Adrenal gland (tissue), 12 donors: ENCODE data around the gene S1PR1. TPM values are rescaled to one million over a fixed set of nuclear protein-coding genes. Genes with fewer than 3 reads are reported as not detected.

Experiments used
- DNase-seq, 7 donors: peaks; one replicate each; pipeline ENCODE4 v3.0.0-alpha.2; 2019 to 2020
- H3K27ac ChIP-seq, 5 donors: fragments of 200-600 bp; sonication (generic) in 4 of 5; 1 replicate in 3 of 5; 2 replicates in 2 of 5; pipeline versions ENCODE4 v1.5.1 to v1.8.0; 2016 to 2020; ENCODE audit warnings: mild to moderate bottlenecking in 1 of 5
- H3K27me3 ChIP-seq: fragments of 200-600 bp; 2 replicates; pipeline ENCODE4 v1.8.0; 2021
- H3K36me3 ChIP-seq, 2 donors: fragments of 200-600 bp; replicated peaks in 1 of 2; 1 replicate in 1 of 2; 2 replicates in 1 of 2; pipeline versions ENCODE4 v1.5.1 to v1.8.0; 2018 to 2022
- H3K4me1 ChIP-seq, 2 donors: fragments of 200-600 bp; replicated peaks in 1 of 2; 1 replicate in 1 of 2; 2 replicates in 1 of 2; pipeline versions ENCODE4 v1.5.1 to v1.8.0; 2018 to 2021
- H3K4me3 ChIP-seq, 4 donors: fragments of 200-600 bp; sonication (generic) in 3 of 4; one replicate each; pipeline ENCODE4 v1.5.1; 2016 to 2018
- H3K9me3 ChIP-seq, 3 donors: fragments of 200-600 bp; sonication (generic) in 1 of 3; replicated peaks in 1 of 3; 1 replicate in 2 of 3; 2 replicates in 1 of 3; pipeline versions ENCODE4 v1.5.1 to v1.8.0; 2016 to 2021
- POLR2A ChIP-seq, 2 donors: fragments of 450-650 bp; IDR thresholded peaks; one replicate each; pipeline ENCODE4 v1.6.1; 2017; ENCODE audit warnings: antibody characterized with exemption in 2 of 2, mild to moderate bottlenecking in 2 of 2, moderate library complexity in 1 of 2
- WGBS, 4 donors: extraction: QIAGEN DNeasy Blood & Tissue Kit in 2 of 4; methylation state at CpG; one replicate each; pipeline versions ENCODE4 v1.1.5 to v1.1.7; 2013 to 2017; 5-methylcytosine and 5-hydroxymethylcytosine counted together
- intact Hi-C, 2 donors: fragments of 100-400 bp; cut with DNase I; formaldehyde crosslinking; loops; one replicate each; pipeline versions ENCODE4 v1.14.1 to v1.15.0; 2022 to 2023
- polyA plus RNA-seq, 3 donors: library from polyadenylated mRNA; stranded (reverse); fragments of 200-250 nt in 2 of 3; fragments of 350-450 nt in 1 of 3; fragmentation: Illumina TruSeq in 1 of 3; extraction: RNeasy Lipid Tissue Mini Kit (QIAGEN cat#74804) in 1 of 3; gene quantifications; one replicate each; pipeline ENCODE4 v1.2.3, GENCODE V29; 2013 to 2014
- total RNA-seq, 9 donors: library from RNA; depleted of rRNA in 4 of 9; stranded (reverse); fragments of >200 nt in 4 of 9; fragments of 120-200 nt in 1 of 9; fragmentation: NEBNext Ultra II Directional in 1 of 9; extraction: Animal tissue kit (Norgen Biotek cat#: 25700) in 1 of 9; gene quantifications; one replicate each; pipeline versions ENCODE4 v1.1.0 to v1.2.4, GENCODE V29; 2013 to 2023
- TF ChIP-seq, protein P1 (sequence below), 6 experiments: fragments of 450-650 bp in 4 of 6; fragments of 200-600 bp in 2 of 6; sonication (generic) in 1 of 6; IDR thresholded peaks; 1 replicate in 5 of 6; 2 replicates in 1 of 6; pipeline versions ENCODE4 v1.5.1 to v1.8.0; 2016 to 2021; ENCODE audit warnings: antibody characterized with exemption in 6 of 6, mild to moderate bottlenecking in 2 of 6, moderate library complexity in 1 of 6
- donor health status: healthy with polysubstance abuse.
- donor health status: Bipolar disorder and iron deficiency.
- donor health status: DM: yes; HTN: yes; CAD: no.
- donor health status: DM: no; HTN: no; CAD: no.
- donor health status: DM: no; HTN: no; CAD: no.
- donor health status: DM: yes; HTN: yes; CAD: no.

Gene S1PR1
- total and polyA plus RNA-seq, 12 donors, result 11.3 to 45.6 (median 27.3) TPM

DNA sequence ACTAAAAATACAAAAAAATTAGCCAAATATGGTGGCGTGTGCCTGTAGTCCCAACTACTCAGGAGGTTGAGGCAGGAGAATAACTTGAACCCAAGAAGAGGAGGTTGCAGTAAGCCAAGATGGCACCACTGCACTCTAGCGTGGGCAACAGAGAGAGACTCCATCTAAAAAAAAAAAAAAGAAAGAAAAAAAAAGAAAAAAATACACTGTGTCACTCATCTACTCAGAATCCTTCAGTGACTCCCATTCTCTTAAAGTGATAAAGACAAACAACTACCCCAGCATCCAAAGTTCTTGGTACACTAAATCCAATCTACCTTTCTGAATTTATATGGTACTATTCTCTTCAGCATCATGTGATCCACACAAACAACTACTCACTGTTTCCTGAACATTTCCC is 40.2 kb upstream of the S1PR1 start:
- DNase-seq, result no peak
- Histone ChIP-seq H3K27me3 (no peaks in the 10 kb centered on the region), H3K36me3 (no peaks in the 10 kb centered on the region), H3K27ac (no peak overlapping the region), H3K4me1 (no peaks in the 10 kb centered on the region), H3K9me3 (no peaks in the 10 kb centered on the region), H3K4me3 (no peak overlapping the region)
- no peak for TF ChIP-seq POLR2A (IDR thresholded peaks at IDR 0.05)
- intact Hi-C loops, result no loop called here
- WGBS, 4 donors, result 90 to 100% (median 95%) methylated on average over 2 of the region's 2 CpGs

DNA sequence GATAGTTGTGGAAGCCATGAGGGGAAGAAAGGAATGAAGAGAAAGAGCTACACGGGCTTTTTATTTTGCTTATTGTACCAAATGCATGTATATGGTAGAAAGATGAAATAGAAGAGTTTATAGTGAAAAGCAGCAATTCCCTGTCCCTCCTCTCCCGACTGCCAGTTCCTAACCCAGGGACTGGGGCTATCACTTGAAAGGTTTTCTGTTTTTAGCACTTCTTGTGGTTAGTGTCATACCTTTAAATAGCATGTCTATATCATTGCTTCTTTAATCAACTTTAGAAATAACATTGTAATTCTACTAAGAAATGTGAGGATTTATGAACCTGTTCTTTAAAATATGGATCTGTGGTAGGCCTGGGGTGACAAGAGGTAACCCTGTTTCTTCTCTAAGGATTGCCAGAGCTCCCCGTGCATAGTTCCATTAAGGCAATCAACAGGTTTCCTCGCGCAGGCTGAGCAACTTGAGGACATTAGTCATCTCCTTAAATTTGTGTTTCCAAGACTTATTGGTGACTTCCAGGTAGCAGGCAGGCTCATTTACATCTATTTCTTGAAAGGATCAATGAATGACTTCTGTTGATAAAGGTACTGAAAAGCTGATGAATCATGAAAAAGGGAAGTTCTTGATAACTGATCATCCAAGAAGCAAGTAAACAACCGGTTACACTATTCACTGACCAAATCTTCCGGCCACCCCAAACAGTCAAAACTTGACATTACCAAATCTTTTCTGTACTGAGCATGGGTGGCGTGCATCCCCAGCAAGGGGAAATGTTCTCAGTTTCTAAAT is 37.8 kb upstream of the S1PR1 start:
- no peaks in the 10 kb centered on the region for H3K9me3 ChIP-seq
- H3K36me3 ChIP-seq, result no peaks in the 10 kb centered on the region
- no peaks in the 10 kb centered on the region for H3K27me3 ChIP-seq
- DNase-seq, result no peak
- no peaks in the 10 kb centered on the region for H3K4me1 ChIP-seq
- no peak for TF ChIP-seq POLR2A (IDR thresholded peaks at IDR 0.05)
- TF ChIP-seq, protein P1, sequence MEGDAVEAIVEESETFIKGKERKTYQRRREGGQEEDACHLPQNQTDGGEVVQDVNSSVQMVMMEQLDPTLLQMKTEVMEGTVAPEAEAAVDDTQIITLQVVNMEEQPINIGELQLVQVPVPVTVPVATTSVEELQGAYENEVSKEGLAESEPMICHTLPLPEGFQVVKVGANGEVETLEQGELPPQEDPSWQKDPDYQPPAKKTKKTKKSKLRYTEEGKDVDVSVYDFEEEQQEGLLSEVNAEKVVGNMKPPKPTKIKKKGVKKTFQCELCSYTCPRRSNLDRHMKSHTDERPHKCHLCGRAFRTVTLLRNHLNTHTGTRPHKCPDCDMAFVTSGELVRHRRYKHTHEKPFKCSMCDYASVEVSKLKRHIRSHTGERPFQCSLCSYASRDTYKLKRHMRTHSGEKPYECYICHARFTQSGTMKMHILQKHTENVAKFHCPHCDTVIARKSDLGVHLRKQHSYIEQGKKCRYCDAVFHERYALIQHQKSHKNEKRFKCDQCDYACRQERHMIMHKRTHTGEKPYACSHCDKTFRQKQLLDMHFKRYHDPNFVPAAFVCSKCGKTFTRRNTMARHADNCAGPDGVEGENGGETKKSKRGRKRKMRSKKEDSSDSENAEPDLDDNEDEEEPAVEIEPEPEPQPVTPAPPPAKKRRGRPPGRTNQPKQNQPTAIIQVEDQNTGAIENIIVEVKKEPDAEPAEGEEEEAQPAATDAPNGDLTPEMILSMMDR (IDR thresholded peaks at IDR 0.05), result no peak
- intact Hi-C loops, result no loop called here
- no peak overlapping the region for H3K27ac ChIP-seq
- 84 to 89% (median 86%) methylated on average over 8 of the region's 8 CpGs for WGBS, 4 donors
- H3K4me3 ChIP-seq, result no peak overlapping the region

DNA sequence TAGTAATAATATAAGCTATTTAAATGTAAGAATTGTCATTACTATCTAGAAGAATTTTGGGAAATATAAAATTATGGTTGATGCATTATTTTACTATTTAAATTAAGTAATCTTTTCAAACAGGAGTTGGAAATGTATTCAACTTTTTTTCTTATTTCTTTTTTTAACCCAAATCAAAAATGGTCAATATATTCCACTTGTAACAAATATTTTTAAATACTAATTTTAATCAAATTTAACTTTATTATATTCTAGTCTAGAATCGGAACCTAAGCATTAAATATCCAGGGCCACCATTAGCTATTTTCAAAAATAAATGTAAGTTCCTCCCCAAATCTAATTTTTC is 37.2 kb upstream of the S1PR1 start:
- Histone ChIP-seq H3K27ac (no peak overlapping the region), H3K36me3 (no peaks in the 10 kb centered on the region), H3K27me3 (no peaks in the 10 kb centered on the region), H3K9me3 (no peaks in the 10 kb centered on the region), H3K4me3 (no peak overlapping the region), H3K4me1 (no peaks in the 10 kb centered on the region)
- intact Hi-C loops, result no loop called here
- TF ChIP-seq POLR2A (IDR thresholded peaks at IDR 0.05), result no peak
- TF ChIP-seq, protein P1 (IDR thresholded peaks at IDR 0.05), result no peak
- WGBS, 4 donors, result 85 to 94% (median 90%) methylated on average over 1 of the region's 1 CpG
- no peak for DNase-seq

DNA sequence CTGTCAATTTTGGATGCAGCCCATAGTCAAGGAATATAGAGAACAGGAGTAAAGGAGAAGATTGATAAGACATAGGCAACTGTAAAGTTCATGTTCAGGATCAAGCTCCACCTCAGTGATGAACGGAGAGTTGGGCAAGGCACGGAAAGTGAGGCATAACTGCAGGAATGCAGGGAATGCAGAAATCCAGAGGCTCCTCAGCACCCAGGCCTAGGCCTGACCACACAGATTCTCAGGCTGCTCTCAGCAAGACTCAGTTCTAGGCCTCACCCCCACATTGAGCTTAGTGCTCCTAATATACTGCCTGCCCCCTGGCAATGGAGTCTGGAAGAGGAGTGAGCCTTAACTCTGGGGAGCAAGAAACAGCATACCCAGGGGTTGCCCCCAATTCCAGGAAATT is 36.3 kb upstream of the S1PR1 start:
- Histone ChIP-seq H3K4me1 (no peaks in the 10 kb centered on the region), H3K4me3 (no peak overlapping the region), H3K27me3 (no peaks in the 10 kb centered on the region), H3K27ac (no peak overlapping the region), H3K36me3 (no peaks in the 10 kb centered on the region), H3K9me3 (no peaks in the 10 kb centered on the region)
- TF ChIP-seq POLR2A (IDR thresholded peaks at IDR 0.05), result no peak
- TF ChIP-seq, protein P1 (IDR thresholded peaks at IDR 0.05), result no peak
- intact Hi-C loops, result no loop called here
- WGBS, 4 donors, result 78 to 89% (median 87%) methylated on average over 2 of the region's 2 CpGs
- DNase-seq, result no peak
